Naive thymus-derived CD4-positive, alpha-beta T cell (primary cell): ENCODE data around the gene C18orf54. TPM values are rescaled to one million over a fixed set of nuclear protein-coding genes. Genes with fewer than 3 reads are reported as not detected.

Source experiments
- ATAC-seq: fragments of 150-1000 bp; cut with Tn5 transposase; 2 replicates; pipeline ENCODE4 v1.10.0; 2021; ENCODE audit warnings: mild to moderate bottlenecking, moderate library complexity
- CTCF ChIA-PET: fragments of 350-600 bp; sonication (Branson Sonifier 250); formaldehyde crosslinking; loops from one replicate; lab custom pipeline; 2021; ENCODE audit warnings: antibody characterized with exemption; lab: Charles Lee
- POLR2A ChIA-PET: fragments of 350-600 bp; sonication (Branson Sonifier 250); formaldehyde crosslinking; loops from one replicate; lab custom pipeline; 2021; ENCODE audit warnings: antibody characterized with exemption, inconsistent platforms; lab: Charles Lee
- DNase-seq, 9 donors: peaks; one replicate each; pipeline versions ENCODE4 v3.0.0 to v3.0.0-alpha.2; 2020 to 2022; ENCODE audit warnings: mixed read lengths in 1 of 9
- H3K27ac ChIP-seq: one replicate; pipeline ENCODE4 v1.7.0; 2013; ENCODE audit warnings: mild to moderate bottlenecking, low read depth, low read length, moderate library complexity
- H3K27me3 ChIP-seq, 2 donors: one replicate each; pipeline ENCODE4 v1.7.0; 2013; ENCODE audit warnings: low read length in 2 of 2, mild to moderate bottlenecking in 2 of 2, moderate library complexity in 2 of 2; ENCODE audit not compliant: control insufficient read depth in 2 of 2, insufficient read depth in 2 of 2
- H3K36me3 ChIP-seq, 3 experiments: 1 replicate in 2 of 3; 2 replicates in 1 of 3; pipeline ENCODE4 v1.7.0; 2013; ENCODE audit warnings: low read length in 3 of 3, mild to moderate bottlenecking in 3 of 3, moderate library complexity in 1 of 3; ENCODE audit not compliant: insufficient read depth in 3 of 3, control insufficient read depth in 2 of 3
- H3K4me1 ChIP-seq, 2 donors: one replicate each; pipeline ENCODE4 v1.7.0; 2013; ENCODE audit warnings: low read length in 2 of 2, mild to moderate bottlenecking in 2 of 2, moderate library complexity in 1 of 2; ENCODE audit not compliant: control insufficient read depth in 2 of 2, insufficient read depth in 2 of 2
- H3K4me3 ChIP-seq: 2 replicates; pipeline ENCODE4 v1.7.0; 2013; ENCODE audit warnings: mild to moderate bottlenecking, low read length
- H3K9me3 ChIP-seq, 3 experiments: 1 replicate in 2 of 3; 2 replicates in 1 of 3; pipeline ENCODE4 v1.7.0; 2013; ENCODE audit warnings: low read length in 3 of 3; ENCODE audit not compliant: control insufficient read depth in 2 of 3
- H3K27ac Mint-ChIP-seq, 9 donors: one replicate each; pipeline ENCODE4 v1.8.0; 2020 to 2022; ENCODE audit warnings: mixed read lengths in 9 of 9, mild to moderate bottlenecking in 8 of 9, moderate library complexity in 5 of 9, inconsistent platforms in 2 of 9
- H3K27me3 Mint-ChIP-seq, 5 donors: one replicate each; pipeline ENCODE4 v1.8.0; 2021 to 2022; ENCODE audit warnings: mixed read lengths in 5 of 5, mild to moderate bottlenecking in 1 of 5
- H3K36me3 Mint-ChIP-seq, 5 donors: one replicate each; pipeline ENCODE4 v1.8.0; 2020 to 2022; ENCODE audit warnings: mixed read lengths in 5 of 5, mild to moderate bottlenecking in 3 of 5, inconsistent platforms in 1 of 5
- H3K4me1 Mint-ChIP-seq, 7 donors: one replicate each; pipeline ENCODE4 v1.8.0; 2020 to 2022; ENCODE audit warnings: mixed read lengths in 7 of 7, mild to moderate bottlenecking in 3 of 7, inconsistent platforms in 1 of 7
- H3K4me3 Mint-ChIP-seq, 10 donors: one replicate each; pipeline ENCODE4 v1.8.0; 2020 to 2022; ENCODE audit warnings: mild to moderate bottlenecking in 10 of 10, mixed read lengths in 10 of 10, moderate library complexity in 6 of 10, inconsistent platforms in 2 of 10
- H3K9me3 Mint-ChIP-seq, 11 donors: one replicate each; pipeline ENCODE4 v1.8.0; 2020 to 2022; ENCODE audit warnings: mixed read lengths in 11 of 11, mild to moderate bottlenecking in 4 of 11, inconsistent platforms in 1 of 11, moderate library complexity in 1 of 11
- intact Hi-C, 2 donors: fragments of 100-400 bp; cut with micrococcal nuclease; formaldehyde crosslinking; loops; one replicate each; pipeline ENCODE4 v1.15.1; 2023
- polyA plus RNA-seq, 2 donors: library from polyadenylated mRNA; unstranded; fragments of 300-500 nt; fragmentation: Illumina TruSeq; gene quantifications; one replicate each; pipeline ENCODE4 v1.2.3, GENCODE V29; 2021
- total RNA-seq, 6 experiments: library from RNA in 5 of 6; stranded (reverse) in 5 of 6; gene quantifications; 1 replicate in 5 of 6; 2 replicates in 1 of 6; pipeline ENCODE4 v1.2.3 and lab custom pipeline; 2021 to 2026

The C18orf54 gene
- total and polyA plus RNA-seq, 7 experiments from 2014 or later, result 0.44 to 8.3 (median 0.91) TPM

GRCh38 chr18:54329787-54330186 lies 27.9 kb upstream of the C18orf54 start:
- Histone ChIP-seq H3K4me3 (no peak overlapping the region), H3K27me3 (no peaks in the 10 kb centered on the region), H3K9me3 (no peaks in the 10 kb centered on the region), H3K27ac (no peak overlapping the region), H3K36me3 (no peaks in the 10 kb centered on the region), H3K4me1 (no peaks in the 10 kb centered on the region)
- CTCF ChIA-PET, result no interaction called here
- Mint-ChIP-seq H3K27ac (no peak overlapping the region), H3K4me1 (no peaks in the 10 kb centered on the region), H3K9me3 (no peaks in the 10 kb centered on the region), H3K36me3 (no peaks in the 10 kb centered on the region), H3K4me3 (no peak overlapping the region), H3K27me3 (peaks cover 4 to 13% (median 9%) of the 10 kb centered on the region in 5 donors)
- no peak for DNase-seq
- POLR2A ChIA-PET, result no interaction called here
- ATAC-seq, result no peak
- intact Hi-C loops, result no loop called here

DNA sequence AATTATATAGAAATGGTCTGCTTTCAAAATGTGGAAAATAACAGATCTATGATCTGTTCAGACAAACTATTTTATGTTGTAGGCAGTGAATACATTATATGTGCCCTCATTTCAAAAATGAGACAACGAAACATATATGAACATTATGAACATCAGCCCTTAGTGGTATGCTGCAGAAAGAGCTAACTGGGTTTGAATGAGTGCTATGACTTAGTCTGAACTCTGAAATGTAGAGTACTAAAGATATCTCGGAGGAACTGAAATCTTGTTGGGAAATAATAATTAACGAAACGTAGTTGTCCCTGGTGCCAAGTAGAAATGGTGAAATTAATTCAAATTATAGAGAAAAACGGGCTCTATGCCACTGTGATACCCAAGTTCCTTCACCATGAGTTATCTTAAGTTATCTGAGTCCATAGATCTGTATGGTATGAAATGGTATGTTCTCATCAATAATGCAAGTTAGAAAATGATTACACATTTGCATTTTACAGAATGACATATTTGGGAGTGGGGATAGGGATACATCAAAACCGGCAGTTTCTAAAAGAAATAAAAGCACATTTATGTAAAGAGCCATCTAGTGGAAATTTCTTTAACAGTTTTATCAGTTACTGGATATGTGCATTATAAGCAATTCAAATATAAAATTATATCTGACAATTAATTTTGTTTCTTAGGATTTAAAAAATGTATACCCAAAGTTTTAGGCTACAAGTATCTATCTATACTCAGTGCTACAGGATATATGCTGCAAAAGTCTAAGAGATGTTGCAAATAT lies 26.7 kb upstream of the C18orf54 start:
- intact Hi-C loops, result loop anchor here (1.0 kb wide), 1 partner anchor 108 kb away; no protein-coding TSS in a partner anchor
- ChIA-PET CTCF (no interaction called here), POLR2A (no interaction called here)

GRCh38 chr18:54335638-54336173 lies 22.0 kb upstream of the C18orf54 start:
- Histone ChIP-seq H3K27ac (no peak overlapping the region), H3K36me3 (no peaks in the 10 kb centered on the region), H3K4me3 (no peak overlapping the region), H3K27me3 (no peaks in the 10 kb centered on the region), H3K9me3 (no peaks in the 10 kb centered on the region), H3K4me1 (no peaks in the 10 kb centered on the region)
- POLR2A ChIA-PET, result no interaction called here
- CTCF ChIA-PET, result no interaction called here
- Mint-ChIP-seq H3K4me1 (no peaks in the 10 kb centered on the region), H3K27ac (no peak overlapping the region), H3K9me3 (peaks cover 0 to 8% (median 0%) of the 10 kb centered on the region in 11 donors), H3K4me3 (no peak overlapping the region), H3K27me3 (peaks cover 4 to 18% (median 9%) of the 10 kb centered on the region in 5 donors), H3K36me3 (no peaks in the 10 kb centered on the region)
- ATAC-seq (no peak), DNase-seq (no peak)
- intact Hi-C loops, result no loop called here

More for the DNA sequence above, 26.7 kb upstream of the C18orf54 start:
- Histone ChIP-seq H3K9me3 (no peaks in the 10 kb centered on the region), H3K27ac (no peak overlapping the region), H3K4me3 (no peak overlapping the region), H3K36me3 (no peaks in the 10 kb centered on the region), H3K27me3 (no peaks in the 10 kb centered on the region), H3K4me1 (no peaks in the 10 kb centered on the region)
- H3K9me3 Mint-ChIP-seq, result no peaks in the 10 kb centered on the region
- no peak overlapping the region for H3K27ac Mint-ChIP-seq
- H3K36me3 Mint-ChIP-seq, result no peaks in the 10 kb centered on the region
- peaks cover 9 to 17% (median 10%) of the 10 kb centered on the region in 5 donors for H3K27me3 Mint-ChIP-seq
- DNase-seq (no peak), ATAC-seq (no peak)
- no peaks in the 10 kb centered on the region for H3K4me1 Mint-ChIP-seq
- no peak overlapping the region for H3K4me3 Mint-ChIP-seq

- DNase-seq, result no peak
- intact Hi-C loops, result no loop called here
- Mint-ChIP-seq H3K4me3 (no peak overlapping the region), H3K27ac (no peak overlapping the region), H3K27me3 (peaks cover 0 to 14% (median 9%) of the 10 kb centered on the region in 5 donors), H3K36me3 (peaks cover 0 to 4% (median 0%) of the 10 kb centered on the region in 5 donors), H3K9me3 (peaks cover 0 to 21% (median 6%) of the 10 kb centered on the region in 11 donors), H3K4me1 (no peaks in the 10 kb centered on the region)
- Histone ChIP-seq H3K9me3 (no peaks in the 10 kb centered on the region), H3K36me3 (no peaks in the 10 kb centered on the region), H3K4me3 (no peak overlapping the region), H3K27me3 (no peaks in the 10 kb centered on the region), H3K4me1 (no peaks in the 10 kb centered on the region), H3K27ac (no peak overlapping the region)
- ATAC-seq, result no peak
- POLR2A ChIA-PET, result no interaction called here
- CTCF ChIA-PET, result no interaction called here
These were observed 19.5 kb upstream of the C18orf54 start for GRCh38 chr18:54338230-54338629.

- Histone ChIP-seq H3K4me3 (no peak overlapping the region), H3K4me1 (no peaks in the 10 kb centered on the region), H3K27me3 (no peaks in the 10 kb centered on the region), H3K9me3 (no peaks in the 10 kb centered on the region), H3K27ac (no peak overlapping the region), H3K36me3 (no peaks in the 10 kb centered on the region)
- ChIA-PET CTCF (no interaction called here), POLR2A (interaction anchor here (0.6 kb wide), 1 partner anchor 48 kb away, joined by 3 read pairs; no protein-coding TSS in a partner anchor)
- ATAC-seq, result no peak
- peaks cover 16 to 45% (median 33%) of the 10 kb centered on the region in 5 donors for H3K27me3 Mint-ChIP-seq
- H3K36me3 Mint-ChIP-seq, result peaks cover 0 to 4% (median 0%) of the 10 kb centered on the region in 5 donors
- no peak for DNase-seq
- H3K4me1 Mint-ChIP-seq, result peaks cover 0 to 3% (median 0%) of the 10 kb centered on the region in 7 donors
- no peak overlapping the region for H3K27ac Mint-ChIP-seq
- intact Hi-C loops, result loop anchor here in 1 of 2 donors (10.0 kb wide), 1 partner anchor 1234 kb away; the partner anchor contains the start of gene TCF4
- no peak overlapping the region for H3K4me3 Mint-ChIP-seq
- peaks cover 0 to 9% (median 0%) of the 10 kb centered on the region in 11 donors for H3K9me3 Mint-ChIP-seq
These were observed 6.5 kb upstream of the C18orf54 start for GRCh38 chr18:54351186-54351585.

DNA sequence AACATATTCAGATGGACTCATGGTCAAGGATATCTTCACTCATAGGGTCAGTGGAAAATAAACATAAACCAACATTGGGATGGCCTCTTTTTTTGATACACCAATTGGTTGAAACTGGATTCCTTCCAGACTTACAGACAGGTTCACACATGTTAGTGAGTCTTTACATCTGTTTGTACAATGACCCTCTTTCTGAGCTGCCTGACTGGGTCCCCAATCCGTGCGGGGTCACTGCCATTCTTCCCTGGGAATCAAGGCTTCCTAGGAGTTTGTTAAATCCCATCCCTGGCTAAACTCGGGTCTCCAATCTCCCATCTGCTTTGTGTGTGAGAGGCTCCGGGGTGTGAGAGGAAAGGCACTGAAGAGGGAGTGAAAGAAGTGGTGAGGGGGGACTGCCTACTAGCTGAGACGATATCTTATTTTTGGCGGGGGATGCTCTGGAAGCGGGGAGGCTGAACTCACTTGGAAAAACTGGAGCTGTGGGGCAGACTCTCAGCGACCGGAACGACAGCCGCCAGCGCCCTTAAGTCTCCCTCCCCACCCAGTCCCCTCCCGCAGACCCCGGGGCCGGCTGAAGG lies 535 bp upstream of the C18orf54 start:
- peak overlapping the region; percentile 88 for H3K4me3 ChIP-seq

More for the DNA sequence above, 535 bp upstream of the C18orf54 start:
- Mint-ChIP-seq H3K36me3 (peaks cover 0 to 8% (median 3%) of the 10 kb centered on the region in 5 donors), H3K4me1 (peaks cover 6 to 32% (median 21%) of the 10 kb centered on the region in 7 donors), H3K27ac (peak overlapping the region; percentile 74 to 99 (median 91)), H3K27me3 (peaks cover 2 to 17% (median 8%) of the 10 kb centered on the region in 5 donors), H3K9me3 (peaks cover 0 to 2% (median 0%) of the 10 kb centered on the region in 11 donors), H3K4me3 (peak overlapping the region; percentile 93 to 99 (median 97))
- ChIA-PET POLR2A (interaction anchor here (1.3 to 2.1 kb wide), 2 partner anchors 87 to 132 kb away, joined by 4 to 5 read pairs; partner anchors contain the start of genes MBD2 and POLI), CTCF (interaction anchor here (0.7 to 1.3 kb wide), 3 partner anchors 24 to 159 kb away, joined by 3 read pairs; no protein-coding TSS in a partner anchor)
- peak overlapping the region; percentile 57 for H3K27ac ChIP-seq
- no peaks in the 10 kb centered on the region for H3K36me3 ChIP-seq
- no peaks in the 10 kb centered on the region for H3K27me3 ChIP-seq
- no peaks in the 10 kb centered on the region for H3K9me3 ChIP-seq
- DNase-seq, result no peak
- peaks cover 4 to 7% of the 10 kb centered on the region in 2 donors for H3K4me1 ChIP-seq
- intact Hi-C loops, result loop anchor here (1.0 to 10.0 kb wide), 9 partner anchors 35 to 1234 kb away; partner anchors contain the start of genes MBD2 (in 2 of the 2), POLI (in 1 of the 2), RAB27B (in 1 of the 2) and TCF4 (in 1 of the 2)
- ATAC-seq, result no peak
